ENCODE data around the gene CENPF.

Gene CENPF

GRCh38 chr1:214698559-214698958, 95.6 kb downstream of the CENPF start:
- no peaks in the 10 kb centered on the region for H4K20me1 ChIP-seq (ENCODE audit: insufficient read depth, low read length)
- H3K36me3 ChIP-seq (replicated peaks; ENCODE audit: low read depth, low read length), result no peaks in the 10 kb centered on the region
- no peak overlapping the region for H3K9ac ChIP-seq (ENCODE audit: low read length)
- H3K79me2 ChIP-seq (ENCODE audit: low read length), result no peaks in the 10 kb centered on the region
- no peaks in the 10 kb centered on the region for H3K9me3 ChIP-seq (ENCODE audit: insufficient read depth, low read length)
- H3K27me3 ChIP-seq (ENCODE audit: low read depth, low read length), result no peaks in the 10 kb centered on the region; the same call in 1 of the 2 replicates
- TF ChIP-seq CTCF (IDR thresholded peaks at IDR 0.05; ENCODE audit: low read depth, low read length), result no peak
- no peak for TF ChIP-seq EZH2phosphoT487 (IDR thresholded peaks at IDR 0.05; ENCODE audit: low read depth)
- no peak overlapping the region for H3K4me2 ChIP-seq (ENCODE audit: low read length)
- H3K27ac ChIP-seq (ENCODE audit: low read length), result no peak overlapping the region
- H3K4me1 ChIP-seq (ENCODE audit: low read length), result no peaks in the 10 kb centered on the region
- H2AFZ ChIP-seq (ENCODE audit: low read depth, low read length), result no peak overlapping the region
- no peak overlapping the region for H3K4me3 ChIP-seq (ENCODE audit: low read length)

GRCh38 chr1:214700437-214700836, 97.4 kb downstream of the CENPF start:
- Histone ChIP-seq H3K27ac (ENCODE audit: low read length) (no peak overlapping the region), H3K4me3 (ENCODE audit: low read length) (no peak overlapping the region), H3K36me3 (replicated peaks; ENCODE audit: low read depth, low read length) (no peaks in the 10 kb centered on the region), H3K4me1 (ENCODE audit: low read length) (no peaks in the 10 kb centered on the region), H3K9me3 (ENCODE audit: insufficient read depth, low read length) (no peaks in the 10 kb centered on the region), H3K4me2 (ENCODE audit: low read length) (no peak overlapping the region), H3K9ac (ENCODE audit: low read length) (no peak overlapping the region), H4K20me1 (ENCODE audit: insufficient read depth, low read length) (no peaks in the 10 kb centered on the region), H3K27me3 (ENCODE audit: low read depth, low read length) (no peaks in the 10 kb centered on the region; the same call in 1 of the 2 replicates), H3K79me2 (ENCODE audit: low read length) (no peaks in the 10 kb centered on the region), H2AFZ (ENCODE audit: low read depth, low read length) (no peak overlapping the region)
- no peak for TF ChIP-seq EZH2phosphoT487 (IDR thresholded peaks at IDR 0.05; ENCODE audit: low read depth)
- TF ChIP-seq CTCF (IDR thresholded peaks at IDR 0.05; ENCODE audit: low read depth, low read length), result no peak

GRCh38 chr1:214702556-214702955, 99.6 kb downstream of the CENPF start:
- no peaks in the 10 kb centered on the region for H3K36me3 ChIP-seq (replicated peaks; ENCODE audit: low read depth, low read length)
- no peak overlapping the region for H3K4me2 ChIP-seq (ENCODE audit: low read length)
- H3K4me1 ChIP-seq (ENCODE audit: low read length), result no peaks in the 10 kb centered on the region
- TF ChIP-seq CTCF (IDR thresholded peaks at IDR 0.05; ENCODE audit: low read depth, low read length) (no peak), EZH2phosphoT487 (IDR thresholded peaks at IDR 0.05; ENCODE audit: low read depth) (no peak)
- H3K9ac ChIP-seq (ENCODE audit: low read length), result no peak overlapping the region
- H2AFZ ChIP-seq (ENCODE audit: low read depth, low read length), result no peak overlapping the region
- H3K27ac ChIP-seq (ENCODE audit: low read length), result no peak overlapping the region
- H3K9me3 ChIP-seq (ENCODE audit: insufficient read depth, low read length), result no peaks in the 10 kb centered on the region
- H3K79me2 ChIP-seq (ENCODE audit: low read length), result no peaks in the 10 kb centered on the region
- H3K4me3 ChIP-seq (ENCODE audit: low read length), result no peak overlapping the region
- no peaks in the 10 kb centered on the region for H4K20me1 ChIP-seq (ENCODE audit: insufficient read depth, low read length)
- no peaks in the 10 kb centered on the region; the same call in 1 of the 2 replicates for H3K27me3 ChIP-seq (ENCODE audit: low read depth, low read length)

- H3K9me3 ChIP-seq (ENCODE audit: insufficient read depth, low read length), result no peaks in the 10 kb centered on the region
- H3K9ac ChIP-seq (ENCODE audit: low read length), result no peak overlapping the region
- H3K27me3 ChIP-seq (ENCODE audit: low read depth, low read length), result no peaks in the 10 kb centered on the region; the same call in 1 of the 2 replicates
Measured at GRCh38 chr1:214707306-214708087, 104.5 kb downstream of the CENPF start.

More at GRCh38 chr1:214707306-214708087, 104.5 kb downstream of the CENPF start:
- Histone ChIP-seq H2AFZ (ENCODE audit: low read depth, low read length) (no peak overlapping the region), H3K4me2 (ENCODE audit: low read length) (no peak overlapping the region), H3K4me3 (ENCODE audit: low read length) (no peak overlapping the region), H3K79me2 (ENCODE audit: low read length) (no peaks in the 10 kb centered on the region), H4K20me1 (ENCODE audit: insufficient read depth, low read length) (no peaks in the 10 kb centered on the region), H3K36me3 (replicated peaks; ENCODE audit: low read depth, low read length) (no peaks in the 10 kb centered on the region), H3K4me1 (ENCODE audit: low read length) (no peaks in the 10 kb centered on the region), H3K27ac (ENCODE audit: low read length) (no peak overlapping the region)
- TF ChIP-seq CTCF (IDR thresholded peaks at IDR 0.05; ENCODE audit: low read depth, low read length) (no peak), EZH2phosphoT487 (IDR thresholded peaks at IDR 0.05; ENCODE audit: low read depth) (no peak)
